ENCODE data around the gene SSBP1.
"Not testable (repeated sequence)": the region's sequence is repeated elsewhere in the genome, so short reads cannot be mapped to it uniquely, and the experiment has no call there.

Gene SSBP1, protein sequence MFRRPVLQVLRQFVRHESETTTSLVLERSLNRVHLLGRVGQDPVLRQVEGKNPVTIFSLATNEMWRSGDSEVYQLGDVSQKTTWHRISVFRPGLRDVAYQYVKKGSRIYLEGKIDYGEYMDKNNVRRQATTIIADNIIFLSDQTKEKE

DNA sequence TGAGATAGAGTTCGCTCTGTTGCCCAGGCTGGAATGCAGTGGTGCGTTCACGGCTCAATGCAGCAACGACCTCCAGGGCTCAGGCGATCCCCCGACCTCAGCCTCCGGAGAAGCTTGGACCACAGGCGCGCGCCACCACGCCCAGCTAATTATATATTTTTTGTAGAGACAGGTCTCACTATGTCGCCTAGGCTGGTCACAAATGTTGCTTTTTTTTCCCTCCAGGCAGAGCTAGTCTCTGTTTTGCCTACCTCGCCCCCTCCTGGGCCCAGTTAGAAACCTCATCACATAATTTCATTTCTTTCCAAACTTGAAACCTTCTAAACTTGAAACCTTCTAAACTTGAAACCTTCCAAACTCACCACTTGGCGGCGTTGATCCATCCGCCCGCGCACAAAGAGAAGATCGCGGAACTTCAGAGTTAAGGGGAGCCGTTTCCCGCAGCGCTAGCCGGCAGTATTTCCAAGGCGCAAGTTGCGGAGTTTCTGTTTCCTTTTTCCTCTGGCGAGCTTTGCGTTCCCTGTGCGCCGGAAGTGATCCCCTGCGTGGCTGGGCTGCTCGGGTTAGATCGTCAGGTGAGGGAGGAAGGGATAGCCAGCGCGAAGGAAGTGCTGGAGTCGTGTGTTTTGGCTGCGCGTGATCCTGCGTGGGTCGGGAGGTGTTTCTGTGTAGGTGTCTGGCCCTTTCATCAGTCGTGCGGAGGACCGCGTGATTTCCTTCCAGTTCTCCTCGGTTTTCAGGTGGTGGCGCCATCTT is at the start of gene SSBP1:
TSS of gene SSBP1 (plus strand) at position 523 of the 756 bp plus-strand sequence. CDS start 809 bp downstream, outside the sequence.
- DNase-seq, result peak; percentile 98

DNA sequence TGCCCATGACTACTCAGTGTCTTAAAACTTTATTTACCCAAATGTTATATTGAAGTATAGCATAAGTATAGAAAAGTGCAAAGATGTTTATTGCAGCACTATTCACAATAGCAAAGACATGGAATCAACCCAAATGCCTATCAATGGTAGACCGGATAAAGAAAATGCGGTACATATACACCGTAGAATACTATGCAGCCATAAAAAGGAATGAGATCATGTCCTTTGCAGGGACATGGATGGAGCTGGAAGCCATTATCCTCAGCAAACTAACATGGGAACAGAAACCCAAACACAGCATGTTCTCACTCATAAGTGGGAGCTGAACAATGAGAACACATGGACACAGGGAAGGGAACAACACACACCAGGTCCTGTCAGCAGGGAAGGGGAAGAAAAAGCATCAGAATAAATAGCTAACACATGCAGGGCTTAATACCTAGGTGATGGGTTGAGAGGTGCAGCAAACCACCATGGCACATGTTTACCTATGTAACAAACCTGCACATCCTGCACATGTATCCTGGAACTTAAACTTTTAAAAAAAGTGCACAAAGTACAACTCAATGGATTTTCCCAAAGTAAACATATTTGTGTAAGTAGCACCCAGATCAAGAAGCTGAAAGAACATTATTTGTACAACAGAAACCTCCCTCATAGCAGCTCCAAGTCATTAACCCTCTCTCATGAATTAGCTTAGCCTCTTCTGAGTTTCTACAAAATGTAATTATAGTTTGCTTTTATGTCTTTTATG is 48.9 kb upstream of the SSBP1 start:
- not testable (repeated sequence) for DNase-seq

DNA sequence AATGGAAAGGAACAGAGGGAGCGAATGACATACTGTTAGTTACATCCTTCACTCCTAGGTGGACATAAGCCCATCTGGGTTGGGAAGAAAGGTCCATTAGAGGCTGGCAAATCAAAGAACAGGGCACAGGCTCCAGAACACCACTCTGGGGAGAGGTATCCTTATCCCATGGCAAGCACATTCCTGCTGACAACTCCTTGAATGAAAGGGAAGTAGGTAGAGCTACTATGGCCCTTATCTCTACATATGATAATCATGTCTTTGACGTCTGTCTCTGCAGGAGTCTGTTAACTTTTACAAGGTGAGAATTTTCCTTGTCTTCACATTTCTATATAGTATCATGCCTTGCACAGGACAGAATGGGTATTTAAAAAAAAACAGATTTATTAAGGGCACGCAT is 46.6 kb upstream of the SSBP1 start:
- DNase-seq, result no peak

DNA sequence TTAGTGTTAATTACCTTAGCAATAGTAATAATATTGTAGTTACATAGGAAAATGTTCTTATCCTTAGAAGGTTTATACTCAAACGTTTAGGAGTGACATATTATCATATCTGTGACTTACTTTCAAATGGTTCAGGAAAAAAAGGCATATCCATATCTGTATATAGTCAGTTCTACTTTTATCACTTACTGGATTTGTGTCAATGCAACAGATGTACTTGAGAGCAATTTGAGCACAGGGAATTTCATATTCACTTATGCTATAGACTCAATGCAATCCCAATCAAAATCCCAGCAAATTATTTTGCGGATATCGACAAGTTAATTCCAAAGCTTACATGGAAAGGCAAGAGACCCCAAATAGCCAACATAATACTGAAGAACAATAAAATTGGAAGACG is 46.2 kb upstream of the SSBP1 start:
- no peak for DNase-seq

DNA sequence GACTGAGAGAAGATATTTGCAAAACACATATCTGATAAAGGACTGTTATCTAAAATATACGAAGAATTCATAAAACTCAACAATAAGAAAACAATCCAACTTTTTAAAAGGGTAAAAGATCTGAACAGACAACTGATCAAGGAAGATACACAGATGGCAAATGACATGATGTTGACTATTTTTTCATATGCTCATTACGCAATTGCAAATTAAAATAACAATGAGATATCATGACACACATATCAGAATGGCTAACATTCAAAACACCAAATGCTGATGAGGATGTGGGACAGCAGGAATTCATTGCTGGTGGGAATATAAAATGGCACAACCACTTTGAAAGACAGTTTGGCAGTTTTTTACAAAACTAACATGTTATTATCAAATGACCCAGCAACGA is 45.1 kb upstream of the SSBP1 start:
- DNase-seq, result no peak

DNA sequence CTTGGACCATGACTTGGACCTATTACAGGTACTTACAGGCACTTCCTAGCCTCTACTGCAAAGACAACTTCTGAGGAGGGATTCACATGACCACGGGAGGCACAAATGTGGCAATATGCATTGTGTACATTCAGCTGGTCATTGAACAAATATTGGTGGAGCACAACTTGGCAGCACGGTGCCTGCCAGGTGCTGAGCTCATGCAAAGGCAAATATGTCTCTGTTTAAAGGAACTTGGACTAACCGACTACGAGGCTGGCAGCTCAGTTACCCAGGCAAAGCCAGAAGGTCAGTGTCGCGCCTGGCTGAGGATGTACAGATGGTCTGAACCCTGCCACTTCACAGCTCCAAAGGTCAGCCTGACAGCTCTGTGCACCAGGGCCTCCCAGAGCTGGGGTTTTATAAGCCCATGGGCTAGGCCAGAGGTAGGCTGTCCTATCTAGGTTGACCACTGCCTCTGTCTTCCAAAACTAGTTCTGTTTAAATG is 42.3 kb upstream of the SSBP1 start:
- no peak for DNase-seq

DNA sequence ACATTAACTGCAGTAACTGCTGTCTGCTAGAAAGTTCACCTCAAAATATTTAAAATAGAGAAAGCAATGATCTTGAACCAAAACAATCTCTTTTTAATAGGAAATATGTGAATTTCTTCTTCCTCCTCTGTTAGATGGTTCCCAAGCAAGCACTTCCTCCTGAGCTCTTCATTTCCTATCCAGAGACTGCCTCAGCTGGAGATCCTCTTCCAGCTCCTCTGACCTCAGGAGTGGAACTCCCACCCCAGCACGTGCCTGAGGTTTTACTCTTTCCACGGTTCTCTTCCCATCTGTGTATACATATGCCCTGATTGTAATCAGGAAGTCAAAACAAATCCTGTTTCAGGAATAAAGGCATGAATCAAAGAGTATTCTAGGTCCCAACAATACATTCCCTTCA is 41.8 kb upstream of the SSBP1 start:
- DNase-seq, result no peak

DNA sequence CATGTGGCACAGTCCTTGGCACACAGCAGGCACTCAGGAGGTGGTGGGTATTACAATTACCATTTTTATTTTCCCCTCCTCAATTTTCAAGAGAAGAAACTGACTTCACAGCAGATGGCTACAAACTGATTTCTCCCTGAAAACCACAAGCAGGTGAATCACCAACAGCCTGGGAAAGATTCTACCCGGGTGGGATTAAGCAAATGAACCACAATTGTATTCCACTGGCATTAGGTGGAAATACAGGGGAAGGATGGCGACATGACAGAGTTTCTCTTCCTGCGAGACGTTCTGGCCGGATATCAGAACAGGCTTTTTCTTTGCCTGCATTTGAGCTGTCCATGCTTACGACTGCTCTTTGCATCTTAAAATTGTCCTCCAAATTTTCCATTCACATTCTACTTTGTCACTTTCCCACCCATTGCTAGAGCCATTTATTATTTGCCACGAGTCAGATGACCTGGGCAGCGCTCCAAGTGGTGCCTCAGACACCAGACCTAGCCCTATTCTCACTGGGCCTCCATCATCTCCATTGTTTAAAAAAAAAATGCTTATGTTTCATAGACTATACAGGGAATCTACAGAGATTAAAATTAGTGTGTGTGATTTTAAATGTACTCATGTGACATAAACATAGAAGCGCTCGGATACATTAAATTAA is 40.8 kb upstream of the SSBP1 start:
- no peak for DNase-seq

DNA sequence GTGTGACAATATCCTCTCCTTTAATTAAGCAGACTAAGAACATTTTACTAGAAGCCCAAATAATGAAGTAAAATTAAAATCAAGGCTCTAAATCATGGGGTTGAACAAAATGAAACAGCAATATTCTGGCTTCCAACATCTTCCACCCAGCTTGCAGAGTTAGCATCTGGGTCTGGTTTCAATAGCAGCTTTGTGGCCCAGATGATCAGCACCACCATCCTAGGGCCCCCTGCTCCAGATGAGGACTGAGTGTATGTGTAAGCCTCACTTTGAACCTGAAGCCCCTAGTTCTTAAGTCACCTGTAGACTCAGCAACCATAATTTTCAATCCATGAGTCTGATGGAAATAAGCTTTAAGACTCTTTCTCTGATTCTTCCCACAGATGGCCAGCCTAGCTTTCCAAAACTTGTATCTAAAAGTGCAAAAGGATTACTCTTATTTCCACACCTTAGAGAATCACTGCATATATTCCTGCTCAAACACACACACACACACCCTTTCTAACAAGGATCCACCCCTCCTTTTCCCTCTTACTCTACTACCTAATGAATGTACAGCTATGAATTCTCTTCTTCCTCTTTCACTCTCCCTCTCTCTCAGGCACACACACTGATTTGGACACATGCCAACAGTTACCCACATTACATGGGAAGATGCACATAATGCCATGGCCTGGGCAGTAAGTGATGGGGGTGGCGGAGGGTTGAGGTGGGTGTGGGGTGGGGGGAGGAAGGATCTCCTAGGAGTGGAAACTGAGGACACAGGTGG is 39.7 kb upstream of the SSBP1 start:
- DNase-seq, result no peak

DNA sequence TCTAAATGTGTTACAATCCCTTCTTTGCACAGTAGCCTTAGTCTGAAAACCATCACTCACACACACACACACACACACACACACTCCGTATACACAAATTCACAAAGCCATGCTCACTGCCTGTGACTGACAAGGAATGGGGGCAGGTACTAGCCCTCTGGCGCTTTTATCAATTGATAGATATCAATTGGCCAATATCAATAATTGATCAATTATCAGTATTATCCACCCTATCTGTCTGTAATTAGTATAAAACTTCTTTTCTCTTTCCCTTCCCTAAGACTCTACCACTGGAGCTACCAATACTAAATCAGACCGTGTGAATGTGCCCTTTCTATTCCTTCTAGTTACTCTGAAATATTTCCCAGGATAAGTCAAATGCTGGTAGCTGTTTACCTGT is 38.3 kb upstream of the SSBP1 start:
- no peak for DNase-seq

DNA sequence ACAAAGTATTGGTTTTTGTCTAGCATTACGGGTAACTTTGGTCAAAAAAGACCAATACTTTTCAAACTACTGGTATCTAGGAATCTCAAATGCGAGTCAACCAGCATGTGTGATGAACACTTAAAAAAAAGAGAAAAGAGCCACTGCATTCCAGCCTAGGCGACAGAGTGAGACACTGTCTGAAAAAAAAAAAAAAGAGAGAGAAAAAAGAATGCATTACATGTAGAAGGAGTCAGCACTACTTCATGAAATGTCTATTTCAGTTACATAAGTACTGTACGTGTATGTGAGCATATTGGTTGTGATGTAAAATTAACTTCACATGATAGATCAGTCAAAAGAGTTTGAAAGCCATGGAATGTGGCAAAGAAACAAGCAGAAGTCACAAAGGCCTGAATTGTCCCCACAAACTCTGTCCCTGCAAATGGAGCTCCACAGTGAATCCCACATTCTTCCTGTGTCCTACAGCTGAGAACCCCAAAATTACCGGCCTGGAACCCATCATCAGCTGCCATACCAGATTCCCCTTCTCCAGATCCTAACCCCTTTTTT is 37.8 kb upstream of the SSBP1 start:
- DNase-seq, result no peak

DNA sequence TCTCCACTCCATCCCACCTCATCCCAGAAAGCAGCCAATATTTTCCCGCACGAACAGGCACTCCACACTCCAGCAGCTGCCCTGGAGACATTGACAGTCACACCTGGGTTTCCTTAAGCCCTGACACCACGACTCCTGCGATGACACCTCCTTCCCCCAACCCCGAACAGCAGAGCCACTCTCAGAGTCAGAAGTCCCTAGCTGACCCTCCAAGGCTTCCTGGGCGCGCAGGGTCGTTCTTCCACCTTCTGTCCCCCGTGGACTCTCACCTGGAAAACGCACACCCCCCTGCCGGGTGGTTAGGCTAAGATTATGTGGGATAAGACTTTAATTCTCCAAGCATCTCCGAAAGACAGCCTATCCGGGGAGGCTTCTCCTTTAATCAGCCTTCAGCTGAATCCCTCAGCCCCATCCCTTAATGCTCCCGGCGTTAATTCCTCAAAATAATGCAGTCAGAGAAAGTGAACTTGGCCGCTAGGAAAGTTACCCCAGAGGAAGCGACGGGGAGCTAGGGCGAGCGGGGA is 37.2 kb upstream of the SSBP1 start:
- DNase-seq, result peak; percentile 53

DNA sequence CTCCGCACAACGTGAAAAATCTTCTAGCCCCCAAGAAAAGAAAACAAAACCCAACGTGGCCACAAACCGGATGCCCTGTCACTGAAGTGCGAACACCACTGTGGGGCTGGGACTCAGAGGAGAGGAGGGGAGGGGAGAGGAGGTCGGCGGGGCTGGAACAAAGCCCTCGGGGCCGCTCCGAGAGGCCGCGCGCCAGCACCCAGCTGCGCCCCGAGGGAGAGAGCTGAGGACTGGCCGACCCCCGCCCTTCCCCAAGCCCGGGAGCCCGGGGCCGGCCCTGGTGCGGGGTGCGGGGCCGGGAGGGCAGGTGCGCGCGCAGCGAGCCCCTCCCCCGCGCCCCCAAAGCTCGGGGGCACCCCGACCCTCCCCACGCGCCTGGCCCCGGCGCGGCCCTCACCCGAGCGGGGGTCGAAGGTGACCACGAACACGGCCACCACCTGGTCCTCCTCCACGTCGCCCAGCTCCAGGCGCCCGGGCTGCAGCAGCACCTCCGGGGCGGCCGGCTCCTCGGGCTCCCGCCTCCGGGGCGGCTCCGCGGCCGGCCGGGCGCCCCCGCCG is 36.6 kb upstream of the SSBP1 start:
- DNase-seq, result peak; percentile 80

DNA sequence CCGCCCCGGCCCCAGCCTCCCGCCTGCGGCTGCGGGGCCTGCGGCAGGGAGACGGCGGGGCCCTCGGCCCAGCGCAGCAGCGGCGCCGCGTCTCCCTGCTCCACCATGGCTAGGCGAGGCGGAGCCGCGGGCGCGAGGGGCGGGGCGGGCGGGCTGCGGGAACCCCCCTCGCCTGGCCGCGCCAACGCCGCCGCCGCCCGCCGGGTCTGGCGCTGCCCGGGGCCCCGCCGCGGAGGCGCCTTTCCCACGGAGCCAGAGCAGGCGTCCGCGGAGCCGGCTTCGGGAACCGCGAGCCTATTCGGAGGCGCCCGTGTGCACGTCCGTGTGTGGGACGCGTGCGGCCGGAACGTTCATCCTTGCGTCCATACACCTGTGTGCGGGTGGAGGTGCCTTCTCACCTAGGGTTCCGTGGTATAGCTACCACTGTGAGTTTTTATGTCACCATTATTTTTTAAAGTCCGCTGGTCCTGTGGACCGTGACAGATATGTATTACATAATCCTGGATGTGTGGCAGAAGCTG is 36.1 kb upstream of the SSBP1 start, which contains the start of gene DENND11:
TSS of gene DENND11 (minus strand) at position 120 of the 521 bp plus-strand sequence. CDS start at position 107, 13 bp downstream.
- peak; percentile 75 for DNase-seq

DNA sequence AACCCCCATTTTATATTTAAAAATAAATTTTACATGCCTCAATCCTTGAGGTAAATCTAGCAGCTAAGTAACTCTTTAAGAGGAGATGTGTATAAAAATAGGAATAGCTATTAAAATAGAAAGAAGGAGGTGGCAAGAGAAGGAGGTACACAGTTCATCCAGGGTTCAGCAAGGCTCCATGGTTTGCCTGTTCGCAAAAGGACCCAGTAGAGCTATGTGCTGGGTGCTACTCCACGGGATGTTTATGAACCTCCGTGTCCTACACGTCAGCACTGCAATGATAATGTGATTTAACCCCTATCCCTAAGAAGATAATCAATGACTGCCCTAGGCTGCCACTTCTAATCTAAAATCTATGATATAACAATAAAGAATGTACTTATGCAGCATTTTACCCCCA is 35.3 kb upstream of the SSBP1 start:
- DNase-seq, result no peak

DNA sequence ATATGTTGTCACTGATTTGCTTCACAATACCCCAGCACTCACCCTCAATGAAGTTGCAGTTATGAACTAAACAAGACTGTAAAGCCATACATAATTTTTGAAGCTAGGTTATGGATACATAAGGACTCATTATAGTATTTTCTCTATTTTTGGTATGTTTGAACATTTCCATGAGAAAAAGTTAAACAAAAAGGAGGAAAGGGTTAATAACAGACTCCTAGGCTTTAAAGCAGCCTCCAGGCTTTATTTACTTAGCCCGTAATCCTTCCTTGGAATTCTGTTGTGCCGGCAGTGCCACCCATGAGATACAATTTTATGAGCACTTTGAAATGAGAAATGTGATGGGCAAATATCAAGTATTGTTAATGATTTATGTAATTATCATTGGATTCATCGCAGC is 34.0 kb upstream of the SSBP1 start:
- no peak for DNase-seq

DNA sequence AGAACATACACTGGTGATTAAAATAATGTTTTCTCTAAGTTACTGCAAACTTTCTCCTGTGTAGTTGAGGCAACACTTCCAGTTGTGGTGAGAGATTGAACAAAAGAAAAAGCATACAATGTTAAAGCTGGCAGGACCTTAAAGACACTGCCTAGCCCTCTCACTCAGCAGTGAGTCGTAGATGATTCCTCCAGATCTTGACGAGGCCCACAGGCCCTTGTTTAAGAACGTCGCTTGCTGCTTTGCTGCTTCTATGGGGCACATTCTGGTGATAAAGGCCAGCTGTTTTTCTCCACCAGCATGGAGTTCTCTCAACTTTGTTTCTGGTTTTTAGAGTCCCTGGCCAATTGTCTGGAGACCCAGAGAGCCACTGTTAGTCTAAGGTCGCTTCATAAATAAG is 33.4 kb upstream of the SSBP1 start:
- DNase-seq, result no peak

DNA sequence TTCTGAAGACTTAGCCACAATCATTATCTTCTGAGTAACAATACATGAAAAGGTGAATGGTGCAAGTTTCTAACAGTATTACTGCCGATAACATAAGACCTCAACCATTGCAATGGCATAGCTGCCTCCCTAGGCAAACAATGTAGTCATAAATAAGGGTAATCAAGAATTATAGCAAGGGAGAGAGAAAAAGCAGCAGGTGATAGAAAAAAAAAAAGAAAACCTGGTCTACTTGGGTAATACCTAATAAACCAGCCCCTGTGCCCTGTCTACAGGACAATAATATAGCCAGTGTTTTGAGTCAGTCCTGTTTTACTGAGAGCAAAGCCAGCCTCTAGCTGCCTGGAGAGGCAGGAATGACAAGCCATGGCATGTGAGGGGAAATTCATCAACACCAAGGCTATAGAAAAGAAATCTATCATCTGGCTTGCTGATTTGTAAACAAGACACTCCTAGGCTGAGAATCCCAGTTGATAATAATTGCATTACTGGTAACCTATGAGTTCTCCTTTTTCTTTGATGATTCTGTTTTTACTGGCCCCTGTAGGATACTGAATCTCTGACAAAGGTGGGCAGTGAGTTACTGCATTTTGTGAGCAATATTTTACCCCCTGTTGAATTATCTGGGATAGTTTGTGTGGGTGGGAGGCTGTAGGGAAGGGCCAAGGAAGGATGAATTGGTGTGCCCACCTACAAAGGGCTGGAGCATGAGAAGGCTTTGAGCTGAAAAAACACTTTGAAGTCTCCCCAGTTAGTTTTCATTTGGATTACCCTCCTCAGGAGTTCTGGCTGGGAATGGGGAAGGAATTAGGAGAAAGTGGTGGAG is 31.7 kb upstream of the SSBP1 start:
- DNase-seq, result no peak

DNA sequence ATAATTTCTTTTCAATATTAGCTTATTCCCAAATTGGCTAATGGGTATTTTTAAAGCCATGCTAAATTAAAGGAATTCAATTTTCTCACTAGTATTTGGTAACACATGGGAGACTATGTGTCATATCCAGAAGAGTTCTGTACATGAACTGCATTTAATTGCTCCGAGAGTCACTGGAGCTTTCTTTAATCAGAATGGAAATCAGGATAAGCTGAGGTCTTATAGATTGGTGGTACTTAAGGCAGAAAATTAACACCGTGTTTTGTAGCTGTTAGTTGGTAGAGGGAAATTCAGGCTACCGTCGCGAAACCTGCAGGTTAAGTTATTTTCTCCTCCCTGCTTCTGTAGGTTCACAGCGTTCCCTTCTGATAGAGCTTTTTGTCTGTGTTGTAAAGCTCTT is 29.8 kb upstream of the SSBP1 start, which contains the start of gene WEE2:
TSS of gene WEE2 (plus strand) at position 3 of the 400 bp plus-strand sequence. CDS start 406 bp downstream, outside the sequence.
- no peak for DNase-seq

DNA sequence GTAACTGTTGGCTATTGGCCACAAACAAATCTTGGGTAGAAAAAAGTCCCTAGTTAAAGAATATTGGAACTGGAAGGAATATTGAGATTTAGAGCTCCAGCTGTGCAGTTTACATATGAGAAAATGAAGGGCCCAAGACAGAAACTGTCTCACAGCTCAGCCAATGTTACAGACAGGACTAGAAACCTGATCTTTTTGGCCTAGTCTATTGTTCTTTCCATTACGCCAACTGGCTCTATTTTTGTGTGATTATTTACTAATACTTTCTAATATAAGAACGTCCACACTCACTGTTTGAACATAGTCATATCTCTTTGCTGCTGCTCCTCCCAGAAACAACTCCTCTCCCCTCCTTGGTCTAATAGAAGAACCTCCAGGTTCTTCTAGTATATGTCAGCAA is 28.8 kb upstream of the SSBP1 start:
- DNase-seq, result no peak
